Loucy (cell line): ENCODE results near the gene ZNF768.

Source experiments
- CTCF ChIP-seq: fragments of 200-600 bp; sonication (generic); conservative IDR thresholded peaks from 2 replicates; pipeline ENCODE4 v1.5.1; 2014; ENCODE audit warnings: mild to moderate bottlenecking, antibody characterized with exemption, low read length
- EZH2phosphoT487 ChIP-seq: fragments of 200-600 bp; IDR thresholded peaks from 2 replicates; pipeline ENCODE4 v1.6.1; 2018; ENCODE audit warnings: antibody characterized with exemption, mild to moderate bottlenecking, moderate library complexity, borderline replicate concordance

GRCh38 chr16:30551781-30552180, 25.4 kb upstream of the ZNF768 start:
- TF ChIP-seq CTCF: no peak
- TF ChIP-seq EZH2phosphoT487: no peak
